Hepatocyte (in vitro differentiated cells): ENCODE data around the gene RNASE4.

Experiments
- EZH2phosphoT487 ChIP-seq: fragments of 200-600 bp; sonication (generic); IDR thresholded peaks from one replicate; pipeline ENCODE4 v1.6.1; 2018; ENCODE audit warnings: antibody characterized with exemption, mild to moderate bottlenecking, low read depth, moderate library complexity; ENCODE audit not compliant: unreplicated experiment, severe bottlenecking
- TF ChIP-seq, protein P1 (sequence below): fragments of 200-600 bp; sonication (generic); IDR thresholded peaks from 2 replicates; pipeline ENCODE4 v1.5.1; 2016; ENCODE audit warnings: antibody characterized with exemption, mild to moderate bottlenecking; ENCODE audit not compliant: poor library complexity

DNA sequence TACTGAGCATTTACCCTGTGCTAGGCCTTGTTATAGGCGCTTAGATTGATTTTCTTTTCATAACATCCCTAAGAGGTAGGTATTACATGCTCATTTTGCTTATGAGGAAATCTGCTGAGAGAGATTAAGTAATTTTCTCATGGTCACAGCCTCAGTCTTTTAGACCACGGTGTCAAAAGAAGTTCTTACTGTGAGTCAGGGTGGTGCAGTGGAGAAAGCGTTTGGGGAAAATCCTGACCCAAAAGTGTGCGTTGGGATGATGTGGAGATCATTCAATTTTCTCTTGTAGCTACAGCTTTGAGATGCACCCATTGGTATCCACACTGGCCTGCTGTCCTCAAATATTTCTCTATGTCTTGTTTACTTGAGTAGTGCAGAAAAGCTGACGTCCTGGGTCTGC is 12.4 kb downstream of the RNASE4 start:
- TF ChIP-seq, protein P1, sequence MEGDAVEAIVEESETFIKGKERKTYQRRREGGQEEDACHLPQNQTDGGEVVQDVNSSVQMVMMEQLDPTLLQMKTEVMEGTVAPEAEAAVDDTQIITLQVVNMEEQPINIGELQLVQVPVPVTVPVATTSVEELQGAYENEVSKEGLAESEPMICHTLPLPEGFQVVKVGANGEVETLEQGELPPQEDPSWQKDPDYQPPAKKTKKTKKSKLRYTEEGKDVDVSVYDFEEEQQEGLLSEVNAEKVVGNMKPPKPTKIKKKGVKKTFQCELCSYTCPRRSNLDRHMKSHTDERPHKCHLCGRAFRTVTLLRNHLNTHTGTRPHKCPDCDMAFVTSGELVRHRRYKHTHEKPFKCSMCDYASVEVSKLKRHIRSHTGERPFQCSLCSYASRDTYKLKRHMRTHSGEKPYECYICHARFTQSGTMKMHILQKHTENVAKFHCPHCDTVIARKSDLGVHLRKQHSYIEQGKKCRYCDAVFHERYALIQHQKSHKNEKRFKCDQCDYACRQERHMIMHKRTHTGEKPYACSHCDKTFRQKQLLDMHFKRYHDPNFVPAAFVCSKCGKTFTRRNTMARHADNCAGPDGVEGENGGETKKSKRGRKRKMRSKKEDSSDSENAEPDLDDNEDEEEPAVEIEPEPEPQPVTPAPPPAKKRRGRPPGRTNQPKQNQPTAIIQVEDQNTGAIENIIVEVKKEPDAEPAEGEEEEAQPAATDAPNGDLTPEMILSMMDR: no peak
- no peak for TF ChIP-seq EZH2phosphoT487
